ENCODE results near the gene MYLK4.

MYLK4 gene

GRCh38 chr6:2633736-2634135, 117.0 kb downstream of the MYLK4 start:
- no CpG with 5 or more reads among the region's 13 CpGs for WGBS (ENCODE audit: extremely low coverage, insufficient coverage, insufficient read length)
- no peaks in the 10 kb centered on the region for H3K9me3 ChIP-seq (ENCODE audit: insufficient read depth, low read depth, low read length)
- peak overlapping the region; percentile 77 for H4K91ac ChIP-seq (ENCODE audit: low read depth, low read length)
- no peak overlapping the region for H3K23ac ChIP-seq (ENCODE audit: low read length)
- H3K4me3 ChIP-seq (ENCODE audit: low read depth, low read length), result peak overlapping the region; percentile 72
- no peak overlapping the region for H2BK5ac ChIP-seq (ENCODE audit: low read depth, low read length, poor library complexity)
- H3K4me1 ChIP-seq (ENCODE audit: control insufficient read depth in 1 of 2, insufficient read depth in 2 of 2, low read length in 2 of 2), result peaks cover 2 to 9% of the 10 kb centered on the region in 2 experiments
- H3K27me3 ChIP-seq (ENCODE audit: insufficient read depth, low read length), result no peaks in the 10 kb centered on the region
- no peaks in the 10 kb centered on the region for H3K36me3 ChIP-seq (ENCODE audit: control insufficient read depth in 1 of 2, insufficient read depth in 2 of 2, low read length in 2 of 2)
- H3K18ac ChIP-seq (ENCODE audit: low read length), result no peak overlapping the region
- H3K79me1 ChIP-seq (ENCODE audit: low read length), result peaks cover 4% of the 10 kb centered on the region
- H3K79me2 ChIP-seq (ENCODE audit: control insufficient read depth, insufficient read depth, low read length, poor library complexity), result peaks cover 3% of the 10 kb centered on the region
- H2AK5ac ChIP-seq (ENCODE audit: low read length), result no peak overlapping the region
- peak overlapping the region; percentile 77 for H2AFZ ChIP-seq (ENCODE audit: insufficient read depth, low read length, poor library complexity)
- peak overlapping the region; percentile 64 for H2BK120ac ChIP-seq (ENCODE audit: insufficient read depth, low read length, poor library complexity)
- H4K8ac ChIP-seq (ENCODE audit: low read depth, low read length), result peak overlapping the region; percentile 90
- H3K4ac ChIP-seq (ENCODE audit: low read depth, low read length), result no peak overlapping the region
- no peak overlapping the region for H3K9ac ChIP-seq (ENCODE audit: low read length)
- DNase-seq, result no peak
- peak overlapping the region; percentile 81 for H3K4me2 ChIP-seq (ENCODE audit: low read length)
- peak overlapping the region; percentile 56 for H2BK12ac ChIP-seq (ENCODE audit: low read length)
- no peak overlapping the region for H3K27ac ChIP-seq (ENCODE audit: low read depth, low read length)
- H3K14ac ChIP-seq (ENCODE audit: low read length), result no peak overlapping the region
- no peak overlapping the region for H4K12ac ChIP-seq (ENCODE audit: low read depth, low read length)

- no peak overlapping the region for H4K91ac ChIP-seq (ENCODE audit: low read depth, low read length)
- H2BK5ac ChIP-seq (ENCODE audit: low read depth, low read length, poor library complexity), result no peak overlapping the region
- H3K79me1 ChIP-seq (ENCODE audit: low read length), result peaks cover 4% of the 10 kb centered on the region
- no peak for DNase-seq
- H3K9me3 ChIP-seq (ENCODE audit: insufficient read depth, low read depth, low read length), result no peaks in the 10 kb centered on the region
- H3K27ac ChIP-seq (ENCODE audit: low read depth, low read length), result no peak overlapping the region
- H3K36me3 ChIP-seq (ENCODE audit: control insufficient read depth in 1 of 2, insufficient read depth in 2 of 2, low read length in 2 of 2), result no peaks in the 10 kb centered on the region
- no peak overlapping the region for H3K4me3 ChIP-seq (ENCODE audit: low read depth, low read length)
- H3K4me1 ChIP-seq (ENCODE audit: control insufficient read depth in 1 of 2, insufficient read depth in 2 of 2, low read length in 2 of 2), result peaks cover 2 to 9% of the 10 kb centered on the region in 2 experiments
- WGBS (ENCODE audit: extremely low coverage, insufficient coverage, insufficient read length), result no CpG with 5 or more reads among the region's 11 CpGs
- no peak overlapping the region for H2AFZ ChIP-seq (ENCODE audit: insufficient read depth, low read length, poor library complexity)
- no peak overlapping the region for H4K12ac ChIP-seq (ENCODE audit: low read depth, low read length)
- H3K9ac ChIP-seq (ENCODE audit: low read length), result no peak overlapping the region
- no peak overlapping the region for H4K8ac ChIP-seq (ENCODE audit: low read depth, low read length)
- no peak overlapping the region for H2BK12ac ChIP-seq (ENCODE audit: low read length)
- no peak overlapping the region for H2AK5ac ChIP-seq (ENCODE audit: low read length)
- H3K18ac ChIP-seq (ENCODE audit: low read length), result no peak overlapping the region
- H3K23ac ChIP-seq (ENCODE audit: low read length), result no peak overlapping the region
- H3K14ac ChIP-seq (ENCODE audit: low read length), result no peak overlapping the region
- no peak overlapping the region for H3K4me2 ChIP-seq (ENCODE audit: low read length)
- peaks cover 3% of the 10 kb centered on the region for H3K79me2 ChIP-seq (ENCODE audit: control insufficient read depth, insufficient read depth, low read length, poor library complexity)
- no peak overlapping the region for H3K4ac ChIP-seq (ENCODE audit: low read depth, low read length)
- no peaks in the 10 kb centered on the region for H3K27me3 ChIP-seq (ENCODE audit: insufficient read depth, low read length)
- H2BK120ac ChIP-seq (ENCODE audit: insufficient read depth, low read length, poor library complexity), result no peak overlapping the region
These were observed 117.6 kb downstream of the MYLK4 start for GRCh38 chr6:2632976-2633584.

GRCh38 chr6:2632368-2632767, 118.4 kb downstream of the MYLK4 start:
- Histone ChIP-seq H3K27ac (ENCODE audit: low read depth, low read length) (no peak overlapping the region), H3K27me3 (ENCODE audit: insufficient read depth, low read length) (no peaks in the 10 kb centered on the region), H2AK5ac (ENCODE audit: low read length) (no peak overlapping the region), H3K9ac (ENCODE audit: low read length) (no peak overlapping the region), H2AFZ (ENCODE audit: insufficient read depth, low read length, poor library complexity) (no peak overlapping the region), H4K12ac (ENCODE audit: low read depth, low read length) (no peak overlapping the region), H4K91ac (ENCODE audit: low read depth, low read length) (no peak overlapping the region), H2BK5ac (ENCODE audit: low read depth, low read length, poor library complexity) (no peak overlapping the region), H3K4me3 (ENCODE audit: low read depth, low read length) (no peak overlapping the region), H3K9me3 (ENCODE audit: insufficient read depth, low read depth, low read length) (no peaks in the 10 kb centered on the region), H3K79me2 (ENCODE audit: control insufficient read depth, insufficient read depth, low read length, poor library complexity) (peaks cover 3% of the 10 kb centered on the region), H4K8ac (ENCODE audit: low read depth, low read length) (no peak overlapping the region), H3K14ac (ENCODE audit: low read length) (no peak overlapping the region), H3K4me1 (ENCODE audit: control insufficient read depth in 1 of 2, insufficient read depth in 2 of 2, low read length in 2 of 2) (peaks cover 2 to 9% of the 10 kb centered on the region in 2 experiments), H2BK120ac (ENCODE audit: insufficient read depth, low read length, poor library complexity) (no peak overlapping the region), H3K18ac (ENCODE audit: low read length) (no peak overlapping the region), H3K4me2 (ENCODE audit: low read length) (no peak overlapping the region), H3K79me1 (ENCODE audit: low read length) (peaks cover 4% of the 10 kb centered on the region), H2BK12ac (ENCODE audit: low read length) (no peak overlapping the region), H3K36me3 (ENCODE audit: control insufficient read depth in 1 of 2, insufficient read depth in 2 of 2, low read length in 2 of 2) (no peaks in the 10 kb centered on the region), H3K4ac (ENCODE audit: low read depth, low read length) (no peak overlapping the region), H3K23ac (ENCODE audit: low read length) (no peak overlapping the region)
- DNase-seq, result no peak
- no CpG with 5 or more reads among the region's 10 CpGs for WGBS (ENCODE audit: extremely low coverage, insufficient coverage, insufficient read length)

GRCh38 chr6:2630891-2631571, 119.7 kb downstream of the MYLK4 start:
- Histone ChIP-seq H3K79me1 (ENCODE audit: low read length) (peaks cover 4% of the 10 kb centered on the region), H3K36me3 (ENCODE audit: control insufficient read depth in 1 of 2, insufficient read depth in 2 of 2, low read length in 2 of 2) (no peaks in the 10 kb centered on the region), H2BK5ac (ENCODE audit: low read depth, low read length, poor library complexity) (no peak overlapping the region), H4K12ac (ENCODE audit: low read depth, low read length) (no peak overlapping the region), H2AK5ac (ENCODE audit: low read length) (no peak overlapping the region), H2BK120ac (ENCODE audit: insufficient read depth, low read length, poor library complexity) (no peak overlapping the region), H3K4me2 (ENCODE audit: low read length) (no peak overlapping the region), H3K23ac (ENCODE audit: low read length) (no peak overlapping the region), H4K91ac (ENCODE audit: low read depth, low read length) (no peak overlapping the region), H3K9ac (ENCODE audit: low read length) (no peak overlapping the region), H3K4ac (ENCODE audit: low read depth, low read length) (no peak overlapping the region), H3K27ac (ENCODE audit: low read depth, low read length) (no peak overlapping the region), H3K4me3 (ENCODE audit: low read depth, low read length) (no peak overlapping the region), H2AFZ (ENCODE audit: insufficient read depth, low read length, poor library complexity) (no peak overlapping the region), H2BK12ac (ENCODE audit: low read length) (no peak overlapping the region), H3K14ac (ENCODE audit: low read length) (no peak overlapping the region), H3K4me1 (ENCODE audit: control insufficient read depth in 1 of 2, insufficient read depth in 2 of 2, low read length in 2 of 2) (peaks cover 2 to 9% of the 10 kb centered on the region in 2 experiments), H3K9me3 (ENCODE audit: insufficient read depth, low read depth, low read length) (no peaks in the 10 kb centered on the region), H3K79me2 (ENCODE audit: control insufficient read depth, insufficient read depth, low read length, poor library complexity) (peaks cover 3% of the 10 kb centered on the region), H3K27me3 (ENCODE audit: insufficient read depth, low read length) (no peaks in the 10 kb centered on the region), H4K8ac (ENCODE audit: low read depth, low read length) (no peak overlapping the region), H3K18ac (ENCODE audit: low read length) (no peak overlapping the region)
- no CpG with 5 or more reads among the region's 14 CpGs for WGBS (ENCODE audit: extremely low coverage, insufficient coverage, insufficient read length)
- DNase-seq, result peak in 1 of 2 donors; percentile 2

Measured in trophoblast cell (in vitro differentiated cells and primary cell).